Fibroblast of lung (primary cell): ENCODE results near the gene NUP62CL.

ENCODE experiments used
- EZH2 ChIP-seq: IDR thresholded peaks from 2 replicates; pipeline ENCODE4 v1.5.1; 2012; ENCODE audit warnings: low read length, control low read depth, mild to moderate bottlenecking; ENCODE audit errors: missing control alignments
- TF ChIP-seq, protein P1 (sequence below), 2 donors: IDR thresholded peaks in 1 of 2; conservative IDR thresholded peaks in 1 of 2; 1 replicate in 1 of 2; 2 replicates in 1 of 2; pipeline ENCODE4 v1.5.1; 2011 to 2012; ENCODE audit warnings: low read length in 2 of 2, control low read depth in 1 of 2, inconsistent platforms in 1 of 2, low read depth in 1 of 2, mild to moderate bottlenecking in 1 of 2

DNA sequence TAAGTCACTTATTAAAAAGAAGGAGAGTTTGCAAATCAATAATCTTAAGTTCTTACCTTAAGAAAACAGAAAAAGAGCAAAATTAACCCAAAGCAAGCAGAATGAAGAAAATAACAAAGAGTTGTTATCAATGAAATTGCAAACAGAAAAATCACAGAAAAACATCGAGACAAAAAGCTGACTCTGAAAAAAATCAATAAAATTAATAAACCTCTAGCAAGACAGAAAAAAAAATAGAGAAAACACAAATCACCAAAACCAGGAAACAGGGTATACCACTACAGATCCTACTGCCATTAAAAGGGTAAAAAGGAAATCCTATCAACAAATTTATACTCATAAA lies 70.3 kb downstream of the NUP62CL start:
- TF ChIP-seq, protein P1, sequence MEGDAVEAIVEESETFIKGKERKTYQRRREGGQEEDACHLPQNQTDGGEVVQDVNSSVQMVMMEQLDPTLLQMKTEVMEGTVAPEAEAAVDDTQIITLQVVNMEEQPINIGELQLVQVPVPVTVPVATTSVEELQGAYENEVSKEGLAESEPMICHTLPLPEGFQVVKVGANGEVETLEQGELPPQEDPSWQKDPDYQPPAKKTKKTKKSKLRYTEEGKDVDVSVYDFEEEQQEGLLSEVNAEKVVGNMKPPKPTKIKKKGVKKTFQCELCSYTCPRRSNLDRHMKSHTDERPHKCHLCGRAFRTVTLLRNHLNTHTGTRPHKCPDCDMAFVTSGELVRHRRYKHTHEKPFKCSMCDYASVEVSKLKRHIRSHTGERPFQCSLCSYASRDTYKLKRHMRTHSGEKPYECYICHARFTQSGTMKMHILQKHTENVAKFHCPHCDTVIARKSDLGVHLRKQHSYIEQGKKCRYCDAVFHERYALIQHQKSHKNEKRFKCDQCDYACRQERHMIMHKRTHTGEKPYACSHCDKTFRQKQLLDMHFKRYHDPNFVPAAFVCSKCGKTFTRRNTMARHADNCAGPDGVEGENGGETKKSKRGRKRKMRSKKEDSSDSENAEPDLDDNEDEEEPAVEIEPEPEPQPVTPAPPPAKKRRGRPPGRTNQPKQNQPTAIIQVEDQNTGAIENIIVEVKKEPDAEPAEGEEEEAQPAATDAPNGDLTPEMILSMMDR (conservative IDR thresholded peaks at IDR 0.05 in 1 of 2, IDR thresholded peaks at IDR 0.05 in 1 of 2; ENCODE audit: low read depth in 1 of 2, low read length in 2 of 2), result no peak
- TF ChIP-seq EZH2, result no peak
